HG03378 (cell line): ENCODE results near the gene EVA1A.

ENCODE experiments used
- ATAC-seq: cut with Tn5 transposase; IDR thresholded peaks from one replicate; pipeline ENCODE4 v1.9.1; 2021; ENCODE audit warnings: mild to moderate bottlenecking, moderate library complexity; ENCODE audit not compliant: unreplicated experiment

EVA1A gene

DNA sequence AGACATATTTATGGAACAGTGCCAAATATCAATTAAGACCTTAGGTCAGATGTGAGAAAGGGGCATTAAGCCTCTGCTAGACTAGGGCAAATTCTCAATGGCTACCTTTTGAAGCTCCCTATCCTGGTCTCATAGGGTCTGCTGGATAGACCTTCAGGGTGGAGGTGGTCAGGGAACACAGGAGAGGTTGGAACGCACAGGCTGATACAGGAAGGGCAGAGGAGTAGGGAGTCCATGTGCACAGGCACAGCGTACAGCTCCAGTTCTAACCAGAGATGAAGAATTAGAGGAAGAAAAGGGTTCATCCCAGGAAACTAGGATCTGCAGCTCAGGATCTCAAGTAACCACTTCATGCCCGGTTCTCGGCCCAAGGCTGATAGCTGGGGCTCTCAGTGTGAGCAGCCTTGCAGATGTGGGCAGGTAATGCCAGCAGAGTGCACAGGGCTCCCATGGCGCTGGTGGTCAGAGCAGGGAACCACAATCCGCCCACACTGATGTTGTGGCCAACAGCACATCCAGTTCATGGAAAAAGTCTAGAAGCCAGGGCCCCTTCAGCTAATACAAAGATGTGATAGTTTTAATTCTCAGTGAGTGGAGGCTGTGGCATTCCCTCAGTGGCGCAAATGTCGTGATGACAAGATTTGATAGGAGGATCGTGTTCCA is 3.4 kb upstream of the EVA1A start:
- ATAC-seq = no peak

DNA sequence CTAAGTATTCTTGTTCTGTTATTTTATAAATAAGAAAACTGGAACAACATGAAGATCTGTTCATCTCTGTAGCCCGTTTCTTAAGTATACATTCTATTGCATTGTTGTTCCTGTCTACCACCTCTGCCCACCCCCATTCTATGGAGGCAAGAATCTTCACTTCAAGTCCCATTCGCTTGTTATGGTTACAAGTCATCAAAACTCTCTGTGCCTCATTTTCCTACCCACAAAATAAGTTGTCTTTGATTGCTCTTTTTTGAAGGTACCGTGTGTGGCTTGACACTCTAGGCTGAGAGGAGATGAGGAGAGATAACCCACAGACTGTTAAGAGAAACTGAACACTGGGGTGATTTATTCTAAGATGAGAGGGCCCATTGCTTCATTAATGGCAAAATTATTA is 2.9 kb upstream of the EVA1A start:
- ATAC-seq = no peak

DNA sequence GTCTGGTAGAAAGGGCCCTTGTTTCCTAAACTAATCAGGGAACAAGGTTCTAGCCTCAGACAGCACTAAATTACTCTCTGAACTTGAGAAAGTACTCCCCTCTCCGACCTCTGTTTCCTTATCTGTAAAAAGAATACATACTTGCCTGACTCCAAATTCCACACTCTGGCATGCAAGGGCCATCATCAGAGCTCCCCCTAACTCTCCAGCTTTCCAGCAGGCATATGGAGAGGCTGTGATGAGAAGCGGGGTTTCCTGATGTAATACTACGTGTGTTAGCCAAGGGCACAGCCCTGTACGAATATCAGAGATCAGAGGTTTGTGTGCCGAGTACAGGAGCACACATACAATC is 1.8 kb upstream of the EVA1A start:
- no peak for ATAC-seq

DNA sequence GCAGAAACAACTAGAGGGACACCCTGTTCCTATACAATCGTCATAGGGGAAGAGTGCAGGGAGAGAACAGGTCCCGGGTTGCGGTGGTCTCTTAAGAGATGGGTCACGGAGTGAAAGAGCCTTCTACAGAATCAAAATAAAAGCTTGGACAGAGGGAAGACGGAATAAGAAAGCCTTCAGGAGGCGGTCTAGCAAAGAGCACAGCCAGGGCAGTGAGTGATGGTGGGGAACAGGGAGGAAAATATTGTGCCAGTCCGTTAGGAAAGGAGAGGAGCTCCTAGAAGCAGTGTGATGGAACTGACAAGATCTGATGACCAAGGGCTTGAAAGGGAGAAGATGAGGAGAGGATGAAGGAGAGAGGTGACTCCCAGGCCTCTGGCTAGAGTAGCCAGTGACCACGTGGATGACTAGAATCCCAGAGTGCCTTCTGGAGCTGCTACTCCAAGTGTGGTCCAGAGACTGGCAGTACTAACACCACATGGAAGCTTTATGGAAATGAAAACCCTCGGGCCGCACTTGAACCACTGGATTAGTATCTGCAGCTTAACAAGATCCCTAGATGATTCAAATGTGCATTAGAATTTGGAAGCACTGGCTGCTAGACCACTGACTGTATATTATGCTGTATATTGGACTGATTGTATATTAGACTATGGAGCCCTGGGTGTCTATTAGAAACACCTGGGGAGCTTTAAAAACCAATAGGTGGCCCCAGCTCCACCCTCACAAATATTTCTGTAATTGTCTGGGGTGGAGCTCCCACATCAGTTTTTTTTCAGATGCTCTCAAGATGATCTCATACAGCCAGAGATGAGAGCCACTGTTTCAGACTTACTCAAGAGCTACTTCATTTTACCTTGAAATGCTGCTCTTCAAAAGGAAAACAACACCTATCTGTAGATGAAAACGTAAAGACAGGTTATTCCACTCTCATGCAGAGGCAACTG is 1.1 kb upstream of the EVA1A start:
- ATAC-seq = no peak

DNA sequence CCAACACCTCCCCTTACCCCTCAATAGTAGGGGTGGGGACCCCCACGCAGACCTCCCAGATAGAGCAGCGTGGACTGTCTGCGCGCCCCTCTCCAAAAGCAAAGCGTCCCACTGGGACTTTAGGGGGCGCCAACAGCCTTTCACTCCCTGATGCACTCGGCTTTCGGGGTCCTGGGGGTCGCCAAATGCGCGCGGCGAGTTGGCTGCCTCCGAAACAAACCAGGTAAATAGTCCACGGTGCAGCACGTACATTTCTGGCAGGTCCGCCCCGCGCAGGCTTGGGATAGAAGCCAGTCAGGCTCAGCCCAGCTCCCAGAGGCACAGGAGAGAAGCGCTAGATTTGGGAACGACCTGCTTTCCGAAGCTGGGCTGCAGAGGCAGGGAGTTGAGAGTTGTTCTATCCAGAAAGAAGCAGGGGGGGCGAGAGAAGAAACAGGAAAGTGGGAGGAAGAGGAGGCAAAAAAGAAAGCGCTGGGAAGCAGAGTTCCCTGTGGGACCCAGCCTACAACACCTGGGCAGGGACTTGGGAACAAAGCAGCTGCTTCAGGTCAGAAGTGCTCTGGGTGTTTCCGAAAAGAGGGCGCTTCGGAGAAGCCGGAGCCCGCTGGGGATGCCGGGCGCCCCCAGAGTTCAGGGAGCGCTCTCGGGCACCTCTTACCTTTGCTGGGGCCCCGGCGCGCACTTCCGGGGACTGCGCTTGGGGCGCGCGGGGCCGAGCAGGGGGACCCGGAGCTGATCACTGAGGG is 544 bp downstream of the EVA1A start:
- no peak for ATAC-seq

DNA sequence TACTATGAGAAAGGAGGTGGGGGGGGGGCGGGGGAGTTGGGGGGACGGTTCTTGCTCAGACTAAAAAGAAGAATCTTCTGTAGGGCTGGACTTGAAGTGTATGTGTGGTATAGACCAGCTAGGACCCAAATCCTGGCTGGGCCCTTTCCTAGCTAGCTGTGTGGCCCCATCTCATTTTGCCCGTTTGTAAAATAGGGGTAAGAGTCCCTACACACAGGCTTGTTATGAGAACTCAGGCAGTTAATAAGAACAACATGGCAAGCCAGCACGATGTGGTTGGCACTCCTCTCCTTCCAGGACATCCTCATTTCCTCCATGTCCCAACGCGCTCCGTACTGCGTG is 1.1 kb downstream of the EVA1A start:
- no peak for ATAC-seq

DNA sequence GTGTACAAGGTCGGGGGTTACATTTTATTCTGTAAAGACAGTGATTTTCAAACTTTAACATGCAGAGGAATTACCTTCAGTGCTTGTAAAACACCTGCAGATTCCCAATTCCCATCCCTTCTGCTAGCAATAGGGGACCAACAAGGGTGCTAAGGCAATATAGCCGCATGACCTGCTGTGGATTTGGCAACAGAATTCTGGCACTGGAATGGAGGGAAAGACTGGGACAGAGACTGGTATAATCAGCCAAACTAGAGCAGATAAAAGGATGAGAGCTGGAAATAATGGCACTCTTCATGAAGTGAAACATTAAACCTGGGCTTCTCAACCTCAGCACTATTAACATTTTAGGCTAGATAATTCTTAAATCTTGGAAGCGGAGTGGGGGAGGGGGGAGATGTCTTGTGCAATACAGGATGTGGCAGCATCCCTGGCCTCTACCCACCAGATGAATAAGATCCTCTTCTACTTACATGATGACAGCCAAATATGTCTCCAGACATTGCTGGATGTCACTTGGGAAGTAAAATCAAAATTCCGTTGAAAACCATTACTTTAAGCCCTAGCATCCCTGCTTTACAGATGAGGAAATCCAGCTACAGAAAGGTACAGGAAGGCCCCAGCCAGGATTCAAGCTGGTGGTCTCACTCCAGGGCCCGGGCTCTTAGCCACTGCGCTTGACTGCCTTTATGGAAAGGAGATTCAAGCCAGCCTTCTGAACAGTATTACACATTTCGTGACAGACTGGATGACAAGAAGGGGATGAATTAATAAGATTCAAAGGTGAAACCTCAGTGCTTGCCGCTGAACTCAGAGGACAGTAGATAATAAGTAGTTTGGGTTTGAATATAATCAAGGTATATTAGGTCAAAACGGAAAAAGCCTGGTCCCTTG is 1.7 kb downstream of the EVA1A start:
- ATAC-seq = no peak

DNA sequence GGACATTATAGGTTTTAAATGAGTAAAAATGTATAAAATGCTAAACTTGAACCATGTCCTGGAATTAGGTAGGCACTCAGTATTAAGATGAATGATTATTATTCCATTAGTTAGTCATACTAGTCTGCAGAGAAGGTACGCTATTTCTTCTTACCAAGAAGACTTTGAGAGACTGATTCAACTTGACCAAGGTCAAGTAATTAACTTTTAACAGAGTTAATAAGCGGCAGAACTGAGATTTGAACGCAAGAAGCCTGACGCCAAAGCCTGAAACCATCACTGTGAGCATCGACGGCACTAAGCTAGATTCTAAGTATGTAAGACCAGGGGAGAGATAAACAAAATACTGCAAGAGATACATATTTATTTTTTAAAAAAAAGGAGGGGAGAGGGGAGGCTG is 2.6 kb downstream of the EVA1A start:
- no peak for ATAC-seq

DNA sequence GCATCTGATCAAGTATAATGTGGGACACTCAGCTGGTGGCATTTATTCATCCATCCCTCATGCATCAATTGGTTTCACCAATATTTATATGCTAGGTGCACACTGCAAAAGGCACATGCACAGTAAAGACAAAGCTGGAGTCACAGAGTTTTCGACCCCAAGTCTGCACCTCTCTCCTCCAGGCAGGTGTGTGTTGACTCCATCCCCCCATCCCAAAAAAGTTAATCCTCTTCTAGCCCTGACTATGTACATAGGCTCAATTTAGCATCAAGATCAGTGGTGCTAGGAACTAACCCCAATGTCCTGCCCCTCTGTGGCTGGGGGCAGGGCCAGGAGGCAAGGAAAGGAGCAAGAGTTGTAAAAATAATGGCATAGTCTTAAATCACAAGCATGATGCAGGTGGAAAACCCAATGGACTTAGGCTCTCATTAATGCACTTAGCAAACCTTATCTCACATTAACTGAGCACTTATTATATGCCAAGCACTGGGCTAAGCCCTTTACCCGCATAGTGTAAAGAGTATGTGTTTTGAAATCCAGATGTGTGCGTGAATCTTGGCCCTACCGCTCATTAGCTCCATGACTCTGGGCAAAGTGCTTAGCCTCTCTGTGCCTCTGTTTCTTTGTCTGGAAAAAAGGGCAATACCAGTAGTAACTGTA is 3.1 kb downstream of the EVA1A start:
- no peak for ATAC-seq

DNA sequence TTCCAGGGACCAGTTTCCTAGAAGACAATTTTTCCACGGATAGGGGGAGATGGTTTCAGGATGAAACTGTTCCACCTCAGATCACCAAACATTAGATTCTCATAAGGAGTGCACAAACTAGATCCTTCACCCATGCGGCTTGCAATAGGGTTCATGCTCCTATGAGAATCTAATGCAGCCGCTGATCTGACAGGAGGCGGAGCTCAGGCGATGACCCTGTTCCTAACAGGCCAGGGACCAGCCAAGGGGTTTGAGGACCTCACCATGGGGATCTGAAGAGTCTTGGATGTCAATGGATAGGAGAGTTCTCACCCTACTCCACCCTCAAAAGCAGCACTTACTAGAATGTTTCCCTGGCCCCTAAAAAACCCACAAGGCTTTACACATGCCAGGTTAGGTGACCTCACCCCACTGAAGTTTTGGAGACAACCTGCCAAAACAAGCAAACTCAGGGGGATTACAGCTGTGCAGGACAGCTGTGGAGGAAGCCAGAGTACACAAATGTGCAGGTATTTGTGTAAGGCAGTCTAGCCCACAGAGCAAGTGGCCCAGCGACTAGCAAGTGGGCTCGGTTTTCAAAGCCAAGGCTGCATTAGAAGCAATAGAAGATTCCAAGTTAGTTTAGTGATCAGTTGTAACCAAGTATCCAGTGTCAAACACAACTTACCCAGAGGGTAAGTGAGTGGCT is 3.9 kb downstream of the EVA1A start:
- no peak for ATAC-seq

DNA sequence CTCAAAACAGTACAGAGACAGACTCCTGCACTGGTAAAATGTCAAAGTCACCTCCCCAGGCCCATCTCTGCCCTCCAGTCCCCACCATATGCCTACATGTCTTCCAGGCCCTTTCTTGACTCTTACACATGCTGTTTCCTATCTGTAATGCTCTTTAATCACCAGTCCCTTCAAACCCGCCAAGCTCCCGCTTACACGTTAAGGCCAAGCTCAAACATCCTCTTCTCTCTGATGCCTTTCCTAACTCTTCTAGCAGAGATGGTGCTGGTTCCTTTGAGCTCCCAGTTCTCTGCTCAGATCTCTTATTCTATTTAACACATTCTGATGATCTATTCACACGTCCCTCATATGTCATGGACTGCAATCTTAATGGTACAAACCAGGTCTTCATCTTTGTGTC is 5.0 kb downstream of the EVA1A start:
- no peak for ATAC-seq

DNA sequence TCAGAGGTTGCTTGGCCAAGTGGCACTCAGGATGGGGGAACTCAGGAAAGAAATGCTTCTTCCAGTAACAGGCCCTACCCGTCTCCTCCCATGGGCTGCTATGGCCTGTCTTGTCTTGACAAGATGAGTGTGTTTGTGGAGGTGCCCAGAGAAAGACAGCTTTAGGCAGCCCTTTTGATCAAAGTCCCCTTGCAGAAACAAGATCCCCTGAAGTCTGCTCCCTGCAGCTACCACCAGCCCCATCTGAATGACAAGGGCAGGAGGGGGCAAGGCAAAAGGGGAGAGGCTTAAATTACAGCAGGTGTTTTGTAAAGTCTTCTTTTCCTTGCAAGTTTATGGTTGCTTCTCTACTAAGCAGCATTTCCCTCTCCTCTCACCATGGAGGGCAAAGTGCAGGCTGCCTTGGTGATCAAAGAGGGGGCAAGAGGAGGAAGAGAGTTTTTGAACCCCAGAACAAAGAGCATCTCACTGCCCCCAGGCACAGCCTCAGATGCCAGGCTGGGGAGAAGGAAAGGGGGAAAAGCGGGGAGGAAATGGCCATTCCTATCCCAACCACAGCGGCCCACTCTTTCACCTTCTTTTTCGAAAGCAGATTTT is 6.7 kb downstream of the EVA1A start:
- ATAC-seq = no peak

DNA sequence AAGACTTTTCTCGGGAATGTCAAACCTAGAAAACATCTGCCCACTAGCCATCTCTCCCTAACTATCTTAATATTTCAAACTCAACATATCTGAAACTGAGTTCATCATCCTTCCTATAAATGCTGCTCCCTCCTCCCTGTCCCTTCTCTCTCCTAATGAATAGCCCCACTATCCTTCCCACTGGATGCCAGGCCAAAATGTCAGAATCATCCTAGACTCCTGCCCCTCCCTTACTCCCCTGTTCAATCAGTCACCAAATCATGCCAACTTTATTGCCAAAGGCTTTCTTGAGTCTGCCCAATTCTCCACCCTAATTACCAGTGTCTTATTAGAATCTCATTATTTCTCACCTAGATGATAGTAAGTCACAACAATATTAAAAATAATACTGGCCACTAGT is 8.5 kb downstream of the EVA1A start:
- ATAC-seq = no peak

DNA sequence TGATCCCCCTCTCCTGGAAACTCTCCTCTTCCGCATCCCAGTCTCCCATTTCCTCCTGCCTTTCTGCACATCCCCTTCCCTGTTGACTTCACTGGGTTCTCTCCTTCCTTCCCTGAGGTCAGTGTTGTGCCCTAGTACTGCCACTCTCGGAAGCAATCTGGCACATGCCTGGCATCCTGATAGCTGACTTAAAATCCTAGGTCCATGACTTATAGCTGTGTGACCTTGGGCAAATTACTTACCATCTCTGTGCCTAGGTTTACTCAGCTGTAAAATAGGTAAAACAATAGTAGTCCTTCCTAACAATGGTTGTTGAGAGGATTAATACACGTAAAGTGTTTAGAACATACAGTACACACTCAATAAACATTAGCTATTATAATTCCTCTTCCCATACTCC is 9.3 kb downstream of the EVA1A start:
- no peak for ATAC-seq

DNA sequence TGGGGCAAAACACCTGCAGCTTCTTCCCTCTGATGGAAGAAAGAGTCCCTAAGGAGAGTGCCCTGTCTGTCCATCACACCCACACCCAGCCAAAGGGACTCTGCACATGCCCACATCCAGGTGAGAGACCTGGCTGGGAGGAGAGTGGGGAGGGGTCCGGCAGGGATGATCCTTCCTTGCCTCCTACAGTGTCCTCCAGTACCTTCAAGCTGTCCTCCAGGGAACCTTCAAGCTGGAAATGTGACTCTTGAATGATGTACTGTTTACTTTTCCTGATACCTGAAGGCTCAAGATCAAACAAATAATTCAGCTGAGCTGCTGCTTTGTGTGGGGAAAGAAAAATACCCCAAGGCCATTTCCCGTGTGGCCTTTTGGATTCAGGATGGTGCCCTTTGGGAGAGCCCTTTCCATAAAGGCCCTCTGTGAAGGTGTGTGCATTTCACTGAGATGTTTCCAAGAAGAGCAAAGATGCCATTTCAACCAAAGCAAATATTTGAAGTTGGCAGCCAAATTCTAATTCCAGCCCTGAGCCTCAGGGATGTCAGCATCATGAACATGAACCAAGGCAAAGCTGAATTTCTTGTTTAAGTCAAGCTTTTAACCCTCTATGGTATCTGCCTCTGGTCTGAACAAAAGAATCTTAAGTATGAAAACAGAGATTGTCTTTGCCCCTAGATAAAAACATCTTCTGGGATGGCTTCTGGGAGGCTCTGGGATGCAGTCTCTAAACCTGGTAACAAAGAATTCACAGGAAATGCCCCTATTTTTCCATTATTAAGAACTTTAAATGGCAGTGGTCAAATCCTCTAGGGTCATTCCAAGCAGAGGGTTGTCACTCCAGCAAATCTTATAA is 11.1 kb downstream of the EVA1A start:
- no peak for ATAC-seq

DNA sequence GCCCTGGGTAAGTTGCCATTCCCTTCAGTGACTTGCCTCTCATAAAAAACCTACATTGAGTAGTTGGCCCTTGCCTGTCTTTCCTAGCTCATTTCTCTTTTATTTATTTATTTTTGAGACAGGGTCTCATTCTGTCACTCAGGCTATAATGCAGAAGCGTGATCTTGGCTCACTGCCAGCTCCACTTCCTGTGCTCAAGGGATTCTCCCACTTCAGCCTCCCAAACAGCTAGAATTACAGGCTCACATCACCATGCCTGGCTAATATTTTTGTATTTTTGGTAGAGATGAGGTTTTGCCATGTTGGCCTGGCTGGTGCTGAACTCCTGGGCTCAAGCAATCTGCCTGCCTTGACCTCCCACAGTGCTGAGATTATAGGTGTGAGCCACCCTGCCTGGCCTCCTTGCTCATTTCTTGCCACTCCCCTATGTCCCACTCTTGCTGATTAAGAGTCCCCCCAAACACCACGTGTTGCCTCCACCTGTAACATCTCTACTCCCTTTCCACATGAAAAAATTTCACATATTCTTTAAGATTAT is 12.6 kb downstream of the EVA1A start:
- ATAC-seq = no peak

DNA sequence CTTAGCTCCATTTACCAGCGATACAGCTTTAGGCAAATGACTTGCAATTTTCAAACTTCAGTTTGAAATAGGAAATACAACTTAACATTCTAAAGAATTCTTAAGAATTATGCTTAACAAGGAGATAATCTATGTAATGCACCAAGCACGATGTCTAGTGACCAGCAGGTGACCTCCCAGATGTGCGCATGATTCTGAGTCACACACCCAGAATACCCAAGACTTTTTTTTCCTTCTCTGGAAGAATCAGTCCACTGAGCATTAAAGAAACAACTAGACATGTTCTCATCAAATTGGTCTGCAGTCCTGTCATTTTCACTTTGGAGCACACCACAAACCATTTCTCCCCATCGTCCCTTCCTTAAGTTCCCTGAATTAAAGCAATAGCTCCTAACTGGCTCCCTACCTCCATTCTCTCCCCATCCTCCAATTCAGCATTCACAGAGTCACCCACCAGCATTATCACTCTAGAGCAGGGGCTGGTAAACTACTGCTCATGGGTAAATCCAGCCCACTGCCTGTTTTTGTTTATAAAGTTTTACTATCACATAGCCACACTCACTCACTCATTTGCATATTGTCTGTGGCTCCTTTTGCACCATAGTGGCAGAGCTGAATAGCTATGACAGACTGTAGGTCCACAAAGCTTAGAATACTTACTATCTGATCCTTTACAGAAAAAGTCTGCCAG is 13.2 kb downstream of the EVA1A start:
- ATAC-seq = no peak

DNA sequence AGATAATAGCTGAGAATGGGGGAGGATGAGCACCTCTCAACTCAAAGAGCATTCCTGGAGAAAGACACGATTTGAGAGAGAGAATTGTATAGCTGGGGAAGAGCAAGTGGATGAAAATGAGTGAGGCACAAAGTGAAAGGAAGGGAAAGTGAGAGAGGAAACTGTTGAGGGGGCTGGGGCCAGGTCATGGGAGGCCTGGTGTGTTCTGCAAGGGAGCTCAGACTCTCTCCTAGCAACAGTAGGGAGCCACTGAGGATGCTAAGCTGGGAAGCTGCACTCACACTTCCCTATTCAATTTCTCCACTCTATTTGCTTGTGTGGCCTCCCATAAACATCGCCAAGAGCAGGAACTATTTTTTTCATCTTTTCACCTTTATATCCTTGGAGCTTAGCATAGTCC is 14.8 kb downstream of the EVA1A start:
- no peak for ATAC-seq
